Measurements from ENCODE around the gene NR2C2. TPM values are rescaled to one million over a fixed set of nuclear protein-coding genes. Genes with fewer than 3 reads are reported as not detected.

Gene NR2C2
- total RNA-seq, 6 experiments from 2014 or later = 10.8 to 18.6 (median 12.2) TPM

- H3K27ac ChIP-seq = no peak overlapping the region
- H3K9me3 ChIP-seq = no peaks in the 10 kb centered on the region
- H3K36me3 ChIP-seq = no peaks in the 10 kb centered on the region
- no peaks in the 10 kb centered on the region for H3K4me1 ChIP-seq
- no peaks in the 10 kb centered on the region for H3K27me3 ChIP-seq
- no peak for TF ChIP-seq POLR2A (IDR thresholded peaks at IDR 0.05)
- intact Hi-C loops (cut with DNase I) = loop anchor here in 1 of 2 donors (10.0 kb wide), 1 partner anchor 105 kb away; no protein-coding TSS in a partner anchor
- DNase-seq (no peak), ATAC-seq (no peak)
- no peak overlapping the region for H3K4me3 ChIP-seq
- 73% methylated on average over 2 of the region's 2 CpGs for WGBS (ENCODE audit: insufficient coverage, low coverage, low lambda C conversion rate, missing lambda C conversion rate)
Measured at GRCh38 chr3:14929310-14930074, 17.9 kb upstream of the NR2C2 start.

DNA sequence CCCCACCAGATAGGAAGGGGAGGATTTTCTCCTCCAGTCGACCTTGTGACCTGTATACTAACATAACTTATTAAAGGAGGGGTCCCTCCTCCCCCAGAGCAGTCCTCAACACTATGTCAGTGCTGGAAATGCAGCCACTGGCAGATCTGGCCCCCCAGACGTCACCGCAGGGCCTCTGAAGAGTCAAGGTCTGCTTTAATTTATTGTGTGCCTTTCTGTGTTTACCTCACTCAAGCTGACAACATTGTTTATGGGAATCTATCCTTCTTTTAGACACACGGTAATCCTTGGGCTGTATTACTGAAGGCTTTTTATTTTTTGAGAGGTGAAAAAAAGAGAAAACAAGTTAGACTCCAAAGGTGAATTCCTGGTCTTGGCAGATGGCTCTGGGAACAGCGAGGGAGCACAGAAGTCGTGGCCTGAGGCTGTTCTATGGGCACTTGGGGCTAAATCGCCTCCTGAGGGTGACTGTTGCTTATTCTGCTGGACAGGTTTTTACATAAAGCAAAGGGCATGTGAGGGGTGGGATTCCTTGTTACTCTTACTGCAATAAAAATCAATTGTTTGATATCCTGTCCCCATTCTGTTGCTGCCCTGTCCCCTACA is 13.5 kb upstream of the NR2C2 start:
- H3K4me1 ChIP-seq = no peaks in the 10 kb centered on the region
- TF ChIP-seq CTCF (IDR thresholded peaks at IDR 0.05) (no peak), POLR2A (IDR thresholded peaks at IDR 0.05) (no peak)
- H3K9me3 ChIP-seq = no peaks in the 10 kb centered on the region
- no peaks in the 10 kb centered on the region for H3K36me3 ChIP-seq
- no peaks in the 10 kb centered on the region for H3K27me3 ChIP-seq
- H3K27ac ChIP-seq = no peak overlapping the region
- WGBS (ENCODE audit: insufficient coverage, low coverage, low lambda C conversion rate, missing lambda C conversion rate) = 56% methylated on average over 7 of the region's 7 CpGs
- no peak for ATAC-seq
- H3K4me3 ChIP-seq = no peak overlapping the region
- no peak for DNase-seq
- intact Hi-C loops (cut with DNase I) = no loop called here

DNA sequence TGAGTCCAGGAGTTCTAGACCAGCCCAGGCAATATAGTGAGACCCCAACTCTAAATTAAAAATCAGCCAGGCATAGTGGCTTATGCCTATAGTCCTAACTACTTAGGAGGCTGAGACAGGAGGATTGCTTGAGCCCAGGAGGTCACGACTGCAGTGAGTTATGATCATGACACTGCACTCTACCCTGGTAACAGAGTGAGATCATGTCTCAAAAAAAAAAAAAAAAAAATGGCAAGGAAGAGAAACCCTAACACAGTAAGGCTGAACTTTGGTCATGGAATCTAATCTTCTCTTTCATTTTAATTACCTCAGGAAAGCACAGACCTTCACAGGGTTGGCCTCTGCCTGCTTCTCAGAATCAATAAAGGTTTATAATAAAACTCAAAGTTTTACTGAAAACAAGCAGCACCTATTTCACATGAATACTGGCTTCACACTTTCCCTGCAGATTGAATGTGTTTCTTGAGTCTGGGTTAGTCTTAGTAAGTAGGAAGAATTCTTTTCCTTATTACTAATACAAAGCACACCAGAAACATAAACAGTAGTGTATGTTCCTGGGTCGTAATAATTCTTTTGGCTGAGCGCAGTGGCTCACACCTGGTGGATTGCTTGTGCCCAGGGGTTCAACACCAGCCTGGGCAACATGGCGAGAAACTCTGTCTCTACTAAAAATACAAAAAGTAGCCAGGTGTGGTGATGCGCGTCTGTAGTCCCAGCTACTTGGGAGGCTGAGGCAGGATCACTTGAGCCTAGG is 11.6 kb upstream of the NR2C2 start:
- no peak overlapping the region for H3K4me3 ChIP-seq
- ATAC-seq (peak in 1 of 4 donors; percentile 63), DNase-seq (no peak)
- no peak overlapping the region for H3K27ac ChIP-seq
- intact Hi-C loops (cut with DNase I) = no loop called here
- WGBS (ENCODE audit: insufficient coverage, low coverage, low lambda C conversion rate, missing lambda C conversion rate) = 93% methylated on average over 6 of the region's 6 CpGs
- H3K4me1 ChIP-seq = no peaks in the 10 kb centered on the region
- H3K36me3 ChIP-seq = no peaks in the 10 kb centered on the region
- H3K27me3 ChIP-seq = no peaks in the 10 kb centered on the region
- no peak for TF ChIP-seq POLR2A (IDR thresholded peaks at IDR 0.05)
- TF ChIP-seq CTCF (IDR thresholded peaks at IDR 0.05) = no peak
- H3K9me3 ChIP-seq = no peaks in the 10 kb centered on the region

DNA sequence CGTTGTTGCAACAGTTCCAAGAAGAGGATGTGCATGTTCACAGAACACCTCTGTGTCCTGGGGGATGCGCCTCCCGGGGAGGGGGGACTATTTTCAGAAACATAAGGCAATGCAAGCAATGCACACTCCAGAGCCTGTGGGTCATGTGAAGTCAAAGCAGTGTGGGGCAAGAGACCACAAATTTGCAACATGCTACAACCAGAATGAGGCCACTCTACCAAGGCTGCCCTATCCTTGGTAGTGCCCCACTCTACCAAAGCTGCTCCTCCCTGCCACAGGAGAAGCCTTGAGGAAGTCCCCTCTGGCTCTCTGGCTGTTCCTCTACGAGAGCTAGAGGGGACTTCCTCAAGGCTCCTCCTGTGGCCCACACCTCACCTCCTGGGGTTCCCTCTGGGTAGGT is 8.4 kb upstream of the NR2C2 start:
- Histone ChIP-seq H3K27ac (no peak overlapping the region), H3K4me3 (no peak overlapping the region), H3K9me3 (no peaks in the 10 kb centered on the region), H3K4me1 (peaks cover 0 to 15% (median 7%) of the 10 kb centered on the region in 4 donors), H3K27me3 (no peaks in the 10 kb centered on the region), H3K36me3 (no peaks in the 10 kb centered on the region)
- intact Hi-C loops (cut with DNase I) = no loop called here
- TF ChIP-seq POLR2A (IDR thresholded peaks at IDR 0.05) (no peak), CTCF (IDR thresholded peaks at IDR 0.05) (no peak)
- no peak for ATAC-seq
- 49% methylated on average over 2 of the region's 4 CpGs for WGBS (ENCODE audit: insufficient coverage, low coverage, low lambda C conversion rate, missing lambda C conversion rate)
- no peak for DNase-seq
